ENCODE data around the gene DPYSL4.

DNA sequence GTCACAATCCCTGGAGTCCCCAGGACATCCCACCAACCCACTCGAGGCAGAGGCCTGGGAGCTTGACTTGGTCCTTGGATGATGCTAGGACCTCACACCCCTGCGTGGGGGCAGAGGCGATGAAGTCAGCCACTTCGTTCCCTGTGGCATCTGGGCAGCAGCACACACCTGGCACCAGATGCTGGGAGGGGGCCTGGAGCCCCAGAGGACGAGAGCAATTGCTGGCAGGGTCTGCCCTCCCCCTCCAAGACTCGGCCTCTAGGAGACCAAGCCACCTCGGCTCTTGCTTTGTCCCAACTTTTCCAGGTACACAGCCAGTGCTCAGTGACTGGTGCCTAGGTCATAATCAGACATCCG, 39.1 kb downstream of the DPYSL4 start:
- TF ChIP-seq POLR2A (IDR thresholded peaks at IDR 0.05): no peak
- TF ChIP-seq, protein P1, sequence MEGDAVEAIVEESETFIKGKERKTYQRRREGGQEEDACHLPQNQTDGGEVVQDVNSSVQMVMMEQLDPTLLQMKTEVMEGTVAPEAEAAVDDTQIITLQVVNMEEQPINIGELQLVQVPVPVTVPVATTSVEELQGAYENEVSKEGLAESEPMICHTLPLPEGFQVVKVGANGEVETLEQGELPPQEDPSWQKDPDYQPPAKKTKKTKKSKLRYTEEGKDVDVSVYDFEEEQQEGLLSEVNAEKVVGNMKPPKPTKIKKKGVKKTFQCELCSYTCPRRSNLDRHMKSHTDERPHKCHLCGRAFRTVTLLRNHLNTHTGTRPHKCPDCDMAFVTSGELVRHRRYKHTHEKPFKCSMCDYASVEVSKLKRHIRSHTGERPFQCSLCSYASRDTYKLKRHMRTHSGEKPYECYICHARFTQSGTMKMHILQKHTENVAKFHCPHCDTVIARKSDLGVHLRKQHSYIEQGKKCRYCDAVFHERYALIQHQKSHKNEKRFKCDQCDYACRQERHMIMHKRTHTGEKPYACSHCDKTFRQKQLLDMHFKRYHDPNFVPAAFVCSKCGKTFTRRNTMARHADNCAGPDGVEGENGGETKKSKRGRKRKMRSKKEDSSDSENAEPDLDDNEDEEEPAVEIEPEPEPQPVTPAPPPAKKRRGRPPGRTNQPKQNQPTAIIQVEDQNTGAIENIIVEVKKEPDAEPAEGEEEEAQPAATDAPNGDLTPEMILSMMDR (IDR thresholded peaks at IDR 0.05): no peak

Measured in testis (tissue), 2 donors.